Left lung (tissue), 10 donors: ENCODE data around the gene CCDC30. TPM values are rescaled to one million over a fixed set of nuclear protein-coding genes. Genes with fewer than 3 reads are reported as not detected.

Experiments used
- ATAC-seq: fragments of 200-7000 bp; cut with Tn5 transposase; one replicate; pipeline ENCODE4 v1.9.1; 2020; ENCODE audit warnings: moderate library complexity
- DNase-seq, 4 donors: peaks; one replicate each; pipeline ENCODE4 v3.0.0-alpha.2; 2013 to 2020
- H3K27ac ChIP-seq, 2 donors: fragments of 200-600 bp; sonication (generic) in 1 of 2; one replicate each; pipeline versions ENCODE4 v1.5.0 to v1.8.0; 2020 to 2021
- H3K27me3 ChIP-seq, 2 donors: fragments of 200-600 bp; sonication (generic) in 1 of 2; one replicate each; pipeline versions ENCODE4 v1.5.0 to v1.8.0; 2020 to 2021
- H3K36me3 ChIP-seq, 2 donors: fragments of 200-600 bp; sonication (generic) in 1 of 2; one replicate each; pipeline versions ENCODE4 v1.5.0 to v1.8.0; 2020 to 2021
- H3K4me1 ChIP-seq, 2 donors: fragments of 200-600 bp; one replicate each; pipeline ENCODE4 v1.8.0; 2021
- H3K4me3 ChIP-seq, 2 donors: fragments of 200-600 bp; sonication (generic) in 1 of 2; one replicate each; pipeline versions ENCODE4 v1.5.0 to v1.8.0; 2020 to 2021; ENCODE audit warnings: mild to moderate bottlenecking in 1 of 2
- H3K9me3 ChIP-seq, 2 donors: fragments of 200-600 bp; sonication (generic) in 1 of 2; one replicate each; pipeline versions ENCODE4 v1.5.0 to v1.8.0; 2020 to 2021
- CTCF ChIP-seq, 2 donors: fragments of 200-600 bp; sonication (generic) in 1 of 2; IDR thresholded peaks; one replicate each; pipeline versions ENCODE4 v1.5.0 to v1.8.0; 2021; ENCODE audit warnings: antibody characterized with exemption in 2 of 2
- intact Hi-C, 2 donors: fragments of 100-400 bp; cut with DNase I; formaldehyde crosslinking; loops; one replicate each; pipeline versions ENCODE4 v1.11.2 to v1.14.2; 2022
- polyA plus RNA-seq, 6 donors: library from polyadenylated mRNA; unstranded; fragments of 120-200 nt; gene quantifications; one replicate each; pipeline ENCODE4 v1.2.1, GENCODE V29; 2013; ENCODE audit not compliant: insufficient read length in 6 of 6
- total RNA-seq, 2 donors: library from RNA; stranded (reverse); fragmentation: NEBNext Ultra II Directional; extraction: Animal tissue kit (Norgen Biotek cat#: 25700); gene quantifications; one replicate each; pipeline ENCODE4 v1.2.1, GENCODE V29; 2021
- donor health status: DM: no; HTN: yes; CAD: no.
- donor health status: DM: no; HTN: no; CAD: no.

The CCDC30 gene
- total and polyA plus RNA-seq, 8 donors: 4.5 to 16.2 (median 12.3) TPM

GRCh38 chr1:42449256-42449655 lies 13.8 kb upstream of the CCDC30 start:
- intact Hi-C loops: no loop called here
- Histone ChIP-seq H3K4me3 (no peak overlapping the region), H3K36me3 (no peaks in the 10 kb centered on the region), H3K9me3 (no peaks in the 10 kb centered on the region), H3K27me3 (no peaks in the 10 kb centered on the region), H3K27ac (no peak overlapping the region), H3K4me1 (no peaks in the 10 kb centered on the region)
- DNase-seq (no peak), ATAC-seq (no peak)
- no peak for TF ChIP-seq CTCF (IDR thresholded peaks at IDR 0.05)

GRCh38 chr1:42450061-42450460 lies 13.0 kb upstream of the CCDC30 start:
- no peak for DNase-seq
- Histone ChIP-seq H3K9me3 (no peaks in the 10 kb centered on the region), H3K27ac (no peak overlapping the region), H3K27me3 (no peaks in the 10 kb centered on the region), H3K36me3 (no peaks in the 10 kb centered on the region), H3K4me1 (peaks cover 0 to under 1% of the 10 kb centered on the region in 2 donors), H3K4me3 (no peak overlapping the region)
- no peak for TF ChIP-seq CTCF (IDR thresholded peaks at IDR 0.05)
- intact Hi-C loops: no loop called here
- ATAC-seq: no peak

- intact Hi-C loops: no loop called here
- no peak for TF ChIP-seq CTCF (IDR thresholded peaks at IDR 0.05)
Measured at GRCh38 chr1:42453386-42453785, 9.7 kb upstream of the CCDC30 start.

GRCh38 chr1:42454403-42454802 lies 8.7 kb upstream of the CCDC30 start:
- Histone ChIP-seq H3K4me3 (no peak overlapping the region), H3K27ac (no peak overlapping the region), H3K9me3 (no peaks in the 10 kb centered on the region), H3K27me3 (no peaks in the 10 kb centered on the region), H3K4me1 (peaks cover 5 to 29% of the 10 kb centered on the region in 2 donors), H3K36me3 (peaks cover 0 to 16% of the 10 kb centered on the region in 2 donors)
- ATAC-seq (no peak), DNase-seq (no peak)
- TF ChIP-seq CTCF (IDR thresholded peaks at IDR 0.05): no peak
- intact Hi-C loops: no loop called here

More at GRCh38 chr1:42453386-42453785, 9.7 kb upstream of the CCDC30 start:
- Histone ChIP-seq H3K9me3 (no peaks in the 10 kb centered on the region), H3K27ac (no peak overlapping the region), H3K4me1 (peaks cover 5 to 24% of the 10 kb centered on the region in 2 donors), H3K4me3 (no peak overlapping the region), H3K27me3 (no peaks in the 10 kb centered on the region), H3K36me3 (peaks cover 0 to 6% of the 10 kb centered on the region in 2 donors)
- DNase-seq (no peak), ATAC-seq (no peak)

- Histone ChIP-seq H3K27ac (peak within 1 kb of the TSS; percentile 90 to 96), H3K9me3 (no peaks in the 10 kb centered on the region), H3K36me3 (peaks cover 0 to 34% of the 10 kb centered on the region in 2 donors), H3K27me3 (no peaks in the 10 kb centered on the region), H3K4me3 (peak within 1 kb of the TSS; percentile 84 to 86), H3K4me1 (peaks cover 5 to 29% of the 10 kb centered on the region in 2 donors)
- intact Hi-C loops: no loop called here
- peak; percentile 97 for ATAC-seq
- peak; percentile 84 to 96 (median 86) for DNase-seq
- TF ChIP-seq CTCF (IDR thresholded peaks at IDR 0.05): peak in 1 of 2 donors; percentile 40
Measured at GRCh38 chr1:42456010-42456753, 6.9 kb upstream of the CCDC30 start, which contains the start of the genes PPCS and ZMYND12. TSS of gene PPCS (plus strand) at chr1:42456543. CDS start at chr1:42456566, 23 bp downstream. TSS of gene ZMYND12 (minus strand) at chr1:42456022. CDS start at chr1:42455997, 25 bp downstream.
